Inferior parietal cortex (tissue), 1 donor: ENCODE measurements around the gene DHRS9.
"Not testable (repeated sequence)": the region's sequence is repeated elsewhere in the genome, so short reads cannot be mapped to it uniquely, and the experiment has no call there.

Source experiments
- DNase-seq: peaks from one replicate; pipeline ENCODE4 v3.0.0-alpha.2; 2016; ENCODE audit errors: extremely low spot score

DHRS9 gene

DNA sequence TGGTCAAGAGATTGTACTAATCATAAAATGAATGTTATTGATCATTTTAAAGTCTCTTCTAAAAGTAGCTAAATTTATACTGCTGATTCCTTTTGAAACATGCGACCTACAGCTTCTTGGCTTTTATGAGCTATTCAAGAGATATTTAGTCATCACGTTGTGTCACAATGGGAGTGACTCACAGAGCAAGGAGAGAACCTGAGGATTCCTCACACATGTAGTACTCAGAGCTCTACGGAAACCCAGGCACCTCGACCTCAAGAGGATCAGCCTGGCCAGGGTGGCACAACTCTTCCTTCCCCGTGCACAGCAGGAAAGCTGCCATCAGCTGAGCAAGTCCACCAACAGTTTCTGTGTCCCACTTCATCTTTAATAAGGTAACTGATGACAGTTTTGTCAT lies at the start of gene DHRS9:
DHRS9 (plus strand) TSS at position 223 of the 400 bp plus-strand sequence. CDS start 12,019 bp downstream, outside the sequence.
- DNase-seq = no peak

DNA sequence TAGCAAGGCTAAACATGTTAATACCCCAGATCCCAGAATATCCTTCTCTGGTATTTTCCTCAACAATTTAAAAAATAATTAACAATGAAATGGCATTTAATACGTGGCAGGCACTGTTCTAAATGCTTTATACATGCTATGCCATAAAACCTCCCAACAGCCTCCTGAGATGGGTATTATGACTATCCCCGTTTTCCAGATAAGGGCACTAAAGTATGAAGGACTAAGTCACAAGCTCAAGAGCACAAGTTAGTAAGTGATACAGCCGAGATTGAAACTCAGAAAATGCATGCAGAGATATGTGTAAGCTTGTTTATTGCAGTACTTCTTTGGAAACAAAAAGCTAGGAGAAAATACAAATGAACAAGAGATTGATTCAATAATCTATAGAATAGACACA lies 46.2 kb upstream of the DHRS9 start:
- DNase-seq = no peak

DNA sequence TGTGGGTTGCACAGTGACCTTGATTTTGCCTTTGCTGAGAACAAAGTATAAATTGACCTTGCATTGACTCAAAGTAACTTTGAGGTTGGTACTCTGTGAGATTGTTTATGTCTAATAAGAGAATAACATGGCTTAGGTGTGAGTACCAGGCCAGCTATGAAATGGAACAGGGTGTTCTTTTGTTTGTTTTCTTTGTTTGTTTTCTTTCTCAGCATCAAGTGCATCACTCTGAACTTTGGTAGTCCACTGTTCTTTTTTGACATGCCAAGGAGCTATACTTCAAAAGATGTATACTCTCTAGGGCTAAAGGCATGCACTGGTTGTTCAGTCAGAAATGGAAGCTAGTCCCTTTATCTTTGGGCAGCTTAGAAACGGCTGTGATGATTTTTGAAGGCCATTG lies 43.3 kb upstream of the DHRS9 start:
- DNase-seq = no peak

- DNase-seq = no peak
Measured at GRCh38 chr2:169027234-169027633, 42.1 kb upstream of the DHRS9 start.

DNA sequence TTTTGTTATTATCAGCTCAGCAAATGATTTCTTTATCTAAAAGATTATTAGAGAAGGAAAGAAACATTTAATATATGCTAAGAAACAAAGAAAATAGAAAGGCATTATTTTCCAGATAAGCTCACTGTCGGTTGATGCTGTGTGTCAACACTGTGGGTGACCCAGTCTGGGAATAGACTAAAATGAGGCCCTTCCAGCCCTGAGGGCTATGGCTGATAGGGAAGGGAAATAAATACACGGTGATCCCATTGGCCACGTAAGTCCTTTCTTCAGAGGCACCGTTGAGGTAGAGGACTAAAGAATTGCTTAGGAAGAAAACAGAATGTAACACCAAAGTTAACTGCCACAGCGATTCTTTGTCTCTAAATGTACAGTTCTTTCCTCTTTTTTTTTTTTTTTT lies 40.0 kb upstream of the DHRS9 start:
- no peak for DNase-seq

DNA sequence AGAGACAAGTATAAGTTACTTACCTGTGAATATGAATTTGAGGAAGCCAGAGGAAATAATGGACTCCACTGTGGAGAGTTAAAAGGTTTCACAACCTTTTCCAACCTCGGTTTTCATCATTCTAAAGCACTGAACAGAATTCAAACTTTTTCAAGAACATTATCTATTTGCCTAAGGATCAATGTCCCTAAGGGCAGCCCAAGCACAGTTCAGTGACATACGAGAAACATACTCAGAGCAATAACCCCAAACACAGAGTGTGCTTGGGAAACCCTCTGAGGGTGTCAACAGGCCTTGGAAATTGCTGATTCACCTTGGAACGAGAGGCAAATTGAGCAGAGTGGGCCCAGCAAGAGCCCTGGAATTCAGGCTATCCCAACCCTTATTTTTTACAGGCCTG lies 38.2 kb upstream of the DHRS9 start, which contains the start of gene ABCB11:
ABCB11 (minus strand) TSS at position 123 of the 400 bp plus-strand sequence. CDS start 13,199 bp downstream, outside the sequence.
- no peak for DNase-seq

GRCh38 chr2:169034256-169034655 lies 35.1 kb upstream of the DHRS9 start:
- DNase-seq = no peak

DNA sequence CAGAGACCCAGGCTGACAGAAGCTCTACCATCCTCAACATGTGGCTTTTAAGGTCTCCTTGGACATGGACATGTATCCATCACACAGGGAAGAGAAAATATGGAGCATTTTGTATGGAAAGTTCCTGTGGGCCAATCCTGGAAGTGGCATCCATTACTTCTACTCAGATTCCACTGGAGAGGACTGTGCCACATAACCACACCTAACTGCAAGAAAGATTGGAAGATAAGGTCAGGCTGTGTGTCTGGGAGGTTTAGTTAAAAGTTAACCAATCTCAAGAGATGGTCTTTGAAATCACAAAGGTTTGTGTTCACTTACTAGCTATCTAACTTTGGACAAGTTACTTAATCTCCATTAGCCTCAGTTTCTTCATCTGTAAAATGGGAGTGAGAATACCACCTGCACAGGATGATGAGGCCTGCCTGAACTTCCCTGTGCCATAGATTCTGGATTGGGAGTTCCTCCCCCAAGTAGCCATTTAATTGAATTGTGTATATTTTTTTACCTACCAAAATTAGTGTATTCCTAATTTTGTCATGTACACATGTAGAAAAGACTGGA lies 34.3 kb upstream of the DHRS9 start:
- no peak for DNase-seq

DNA sequence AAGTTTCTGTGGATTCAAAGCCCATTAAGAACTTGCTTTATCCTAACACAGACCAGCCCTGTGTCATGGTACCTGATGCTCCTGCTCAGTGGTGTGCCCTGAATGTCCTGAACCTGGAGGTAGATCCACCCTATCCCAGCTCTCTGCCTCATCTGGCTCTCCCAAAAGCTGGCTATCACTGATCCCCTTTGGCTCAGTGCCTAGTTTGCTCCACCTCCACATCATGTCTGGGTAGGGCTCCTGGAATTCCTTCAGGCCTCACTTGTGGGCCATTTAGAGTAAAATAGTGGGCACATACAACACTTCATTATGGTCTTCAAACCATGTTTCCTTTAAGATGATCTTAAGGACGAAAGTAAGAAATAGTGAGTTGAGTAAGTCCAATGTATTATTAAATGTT lies 33.5 kb upstream of the DHRS9 start:
- no peak for DNase-seq

- DNase-seq = no peak
Measured at GRCh38 chr2:169036736-169037440, 32.5 kb upstream of the DHRS9 start.

- DNase-seq = no peak
Measured at GRCh38 chr2:169038338-169038757, 31.0 kb upstream of the DHRS9 start.

DNA sequence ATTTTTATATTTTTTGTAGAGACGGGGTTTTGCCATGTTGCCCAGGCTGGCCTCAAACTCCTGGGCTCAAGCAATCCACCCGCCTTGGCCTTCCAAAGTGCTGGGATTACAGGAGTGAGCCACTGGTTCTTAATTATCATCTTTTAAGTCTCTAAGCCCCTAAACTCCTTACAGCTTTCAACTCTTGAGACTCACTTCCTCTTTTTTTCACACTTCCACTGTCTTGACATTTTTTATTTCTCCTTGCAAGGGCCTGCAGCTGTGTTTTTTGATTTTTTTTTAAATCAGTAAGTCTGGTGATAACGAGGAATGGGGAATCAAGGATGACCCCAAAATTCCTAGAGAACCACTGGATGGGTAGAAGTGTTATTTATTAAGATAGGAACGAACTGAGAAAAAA lies 29.7 kb upstream of the DHRS9 start:
- DNase-seq = no peak

DNA sequence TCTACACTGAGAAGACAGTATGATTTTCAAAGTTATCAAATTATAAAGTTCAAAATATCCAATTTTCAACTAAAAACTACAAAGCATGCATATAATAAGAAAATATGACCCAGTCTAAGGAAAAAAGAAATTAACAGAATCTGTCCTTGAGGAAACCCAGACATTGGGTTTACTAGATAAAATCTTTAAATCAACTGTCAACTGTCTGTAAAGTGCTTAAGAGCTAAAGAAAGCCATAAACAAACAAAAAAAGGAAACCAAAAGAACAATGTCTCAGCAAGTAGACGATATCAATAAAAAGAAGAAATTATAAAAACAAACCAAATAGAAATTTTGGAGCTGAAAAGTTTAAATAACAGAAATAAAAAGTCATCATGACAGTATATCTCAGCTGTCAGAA lies 27.8 kb upstream of the DHRS9 start:
- DNase-seq = no peak

GRCh38 chr2:169042856-169043255 lies 26.5 kb upstream of the DHRS9 start:
- no peak for DNase-seq

DNA sequence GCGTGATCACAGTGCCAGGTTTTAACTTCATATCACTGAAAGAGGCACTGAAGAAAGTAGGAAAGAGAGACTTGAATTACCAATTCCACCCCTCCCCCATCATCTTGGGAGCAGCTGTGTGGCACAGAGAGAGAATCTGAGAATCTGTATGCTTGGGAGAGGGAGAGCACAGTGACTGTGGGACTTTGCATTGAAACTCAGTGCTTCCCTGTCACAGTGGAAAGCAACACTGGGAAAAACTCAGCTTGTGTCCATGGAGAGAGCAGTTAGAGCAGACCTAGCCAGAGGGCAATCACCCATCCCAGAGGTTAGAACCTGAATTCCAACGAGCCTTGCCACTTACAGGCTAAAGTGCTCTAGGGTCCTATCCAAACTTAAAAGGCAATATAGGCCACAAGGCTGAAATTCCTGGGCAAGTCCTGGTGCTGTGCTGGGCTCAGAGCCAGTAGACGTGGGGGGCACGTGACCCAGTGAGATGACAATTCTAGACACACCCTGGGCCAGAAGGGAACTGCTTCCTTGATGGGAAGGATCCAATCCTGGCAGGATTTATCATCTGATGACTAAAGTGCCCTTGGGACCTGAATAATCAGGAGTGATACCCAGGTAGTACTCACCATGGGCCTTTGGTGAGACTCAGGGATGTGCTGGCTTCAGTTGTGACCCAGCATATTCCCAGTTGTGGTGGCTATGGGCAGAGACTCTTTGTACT lies 22.8 kb upstream of the DHRS9 start:
- no peak for DNase-seq

DNA sequence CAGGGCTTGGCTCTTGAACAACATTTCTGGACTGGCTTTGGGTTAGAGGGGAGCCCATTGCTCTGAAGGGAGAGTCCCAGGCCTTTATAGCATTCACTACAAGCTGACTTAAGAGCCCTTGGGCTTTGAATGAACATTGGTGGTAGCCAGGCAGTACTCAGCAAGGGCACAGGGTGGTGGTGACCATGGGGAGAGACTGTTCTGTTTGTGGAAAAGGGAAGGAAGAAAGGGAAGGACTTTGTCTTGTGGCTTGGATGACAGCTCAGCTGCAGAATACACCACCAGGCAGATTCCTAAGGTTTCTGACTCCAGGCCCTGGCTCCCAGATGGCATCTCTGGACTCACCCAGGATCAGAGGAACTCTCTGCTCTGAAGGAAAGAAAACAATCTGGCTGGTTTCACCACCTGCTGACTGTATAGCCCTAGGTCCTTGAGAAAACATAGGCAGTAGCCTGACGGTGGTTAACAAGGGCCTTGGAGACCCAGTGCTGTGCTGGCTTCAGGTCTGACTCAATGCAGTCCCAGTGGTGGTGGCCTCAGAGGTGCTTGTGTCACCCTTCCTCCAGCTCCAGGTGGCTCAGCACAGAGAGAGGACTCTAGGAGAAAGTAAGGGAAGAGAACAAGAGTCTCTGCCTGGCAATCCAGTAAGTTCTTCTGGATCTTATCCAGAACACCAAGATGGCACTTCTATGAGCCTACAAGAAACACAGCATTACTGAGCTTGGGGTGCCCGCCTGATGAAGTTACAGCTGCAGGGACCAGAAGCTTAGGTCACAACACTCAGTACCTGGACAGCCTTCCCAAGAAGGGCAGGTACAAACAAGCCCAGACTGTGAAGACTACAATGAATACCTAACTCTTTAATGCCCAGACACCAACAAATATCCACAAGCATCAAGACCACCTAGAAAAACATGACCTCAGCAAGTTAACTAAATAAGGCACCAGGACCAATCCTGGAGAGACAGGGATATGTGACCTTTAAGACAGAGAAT lies 21.8 kb upstream of the DHRS9 start:
- DNase-seq = no peak

GRCh38 chr2:169049142-169049541 lies 20.2 kb upstream of the DHRS9 start:
- DNase-seq = no peak

GRCh38 chr2:169050476-169051240 lies 18.7 kb upstream of the DHRS9 start:
- no peak for DNase-seq

GRCh38 chr2:169054575-169054974 lies 14.8 kb upstream of the DHRS9 start:
- DNase-seq = not testable (repeated sequence)

DNA sequence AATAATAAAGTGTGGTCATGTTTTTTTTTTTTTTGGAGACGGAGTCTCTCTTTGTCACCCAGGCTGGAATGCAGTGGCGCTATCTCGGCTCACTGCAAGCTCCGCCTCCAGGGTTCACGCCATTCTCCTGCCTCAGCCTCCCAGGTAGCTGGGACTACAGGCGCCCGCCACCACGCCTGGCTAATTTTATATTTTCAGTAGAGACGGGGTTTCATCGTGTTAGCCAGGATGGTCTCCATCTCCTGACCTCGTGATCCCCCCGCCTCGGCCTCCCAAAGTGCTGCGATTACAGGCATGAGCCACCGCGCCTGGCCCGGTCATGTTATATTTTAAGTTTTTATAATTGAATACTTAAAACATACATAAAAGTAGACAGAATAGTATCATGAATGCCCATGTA lies 5.2 kb upstream of the DHRS9 start:
- DNase-seq = not testable (repeated sequence)

DNA sequence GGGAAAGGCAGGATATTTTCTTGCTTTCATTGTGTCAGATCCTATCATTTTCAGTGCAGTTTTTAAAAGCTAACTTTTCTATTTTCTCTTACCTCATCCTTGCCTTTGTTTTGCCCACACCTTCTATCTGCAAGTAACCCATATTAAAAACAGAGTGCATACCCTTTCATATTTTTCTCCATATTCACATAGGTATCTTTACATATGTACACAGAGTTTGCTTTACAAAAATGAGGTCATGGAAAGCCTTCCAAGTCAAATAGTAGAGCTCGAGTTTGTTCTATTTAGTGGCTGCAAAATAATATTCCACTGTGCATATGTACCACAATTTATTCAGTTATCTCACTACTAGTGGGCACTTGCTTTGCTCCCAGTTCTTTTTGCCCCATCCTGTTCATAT lies 3.9 kb upstream of the DHRS9 start:
- no peak for DNase-seq
